Ovary (tissue), 9 donors: ENCODE data around the gene ASPM. TPM values are rescaled to one million over a fixed set of nuclear protein-coding genes. Genes with fewer than 3 reads are reported as not detected.

Experiments used
- DNase-seq, 5 donors: peaks; one replicate each; pipeline ENCODE4 v3.0.0-alpha.2; 2019 to 2020
- H3K27ac ChIP-seq, 2 donors: fragments of 200-600 bp; one replicate each; pipeline versions ENCODE4 v1.5.1 to v1.8.0; 2019 to 2022
- H3K27me3 ChIP-seq: fragments of 200-600 bp; one replicate; pipeline ENCODE4 v1.8.0; 2022
- H3K36me3 ChIP-seq: fragments of 200-600 bp; sonication (generic); one replicate; pipeline ENCODE4 v1.5.1; 2019
- H3K4me1 ChIP-seq: one replicate; pipeline ENCODE4 v1.8.1; 2013; ENCODE audit warnings: mild to moderate bottlenecking, moderate library complexity; ENCODE audit not compliant: insufficient read depth
- H3K4me3 ChIP-seq: fragments of 200-600 bp; sonication (generic); one replicate; pipeline ENCODE4 v1.5.1; 2017
- H3K9me3 ChIP-seq, 2 donors: fragments of 200-600 bp in 1 of 2; sonication (generic) in 1 of 2; one replicate each; pipeline versions ENCODE4 v1.5.1 to v1.8.1; 2013 to 2019; ENCODE audit warnings: mild to moderate bottlenecking in 1 of 2, moderate library complexity in 1 of 2
- CTCF ChIP-seq, 3 donors: fragments of 450-650 bp in 2 of 3; fragments of 200-600 bp in 1 of 3; IDR thresholded peaks; one replicate each; pipeline versions ENCODE4 v1.5.1 to v1.8.0; 2016 to 2022; ENCODE audit warnings: antibody characterized with exemption in 3 of 3, mild to moderate bottlenecking in 1 of 3
- EP300 ChIP-seq: sonication (generic); formaldehyde crosslinking; IDR thresholded peaks from one replicate; pipeline ENCODE4 v1.6.1; 2017; ENCODE audit warnings: antibody characterized with exemption
- POLR2A ChIP-seq: fragments of 450-650 bp; IDR thresholded peaks from one replicate; pipeline ENCODE4 v1.6.1; 2017; ENCODE audit warnings: antibody characterized with exemption, mild to moderate bottlenecking, moderate library complexity
- WGBS, 3 donors: extraction: QIAGEN DNeasy Blood & Tissue Kit in 1 of 3; methylation state at CpG; one replicate each; pipeline versions ENCODE4 v1.1.5 to v1.1.7; 2013 to 2017; 5-methylcytosine and 5-hydroxymethylcytosine counted together
- intact Hi-C, 4 donors: fragments of 100-400 bp; cut with DNase I; formaldehyde crosslinking; loops; one replicate each; pipeline versions ENCODE4 v1.11.0 to v1.15.1; 2022 to 2023
- polyA plus RNA-seq, 2 donors: library from polyadenylated mRNA; stranded (reverse); fragments of 200-250 nt in 1 of 2; fragments of 350-450 nt in 1 of 2; fragmentation: Illumina TruSeq in 1 of 2; extraction: RNeasy Lipid Tissue Mini Kit (QIAGEN cat#74804) in 1 of 2; gene quantifications; one replicate each; pipeline ENCODE4 v1.2.3, GENCODE V29; 2013 to 2014
- total RNA-seq, 7 donors: library from RNA; depleted of rRNA in 2 of 7; stranded (reverse); fragments of >200 nt in 2 of 7; fragmentation: NEBNext Ultra II Directional in 3 of 7; extraction: Animal tissue kit (Norgen Biotek cat#: 25700) in 3 of 7; gene quantifications; one replicate each; pipeline versions ENCODE4 v1.1.0 to v1.2.4, GENCODE V29; 2016 to 2023
- donor health status: DM: no; HTN: no; CAD: no; lungs with moderate emphysema.
- donor health status: DM: no; HTN: no; CAD: no.
- donor health status: Bipolar disorder and iron deficiency.
- donor health status: DM: yes; HTN: yes; CAD: no.
- donor health status: DM: no; HTN: no; CAD: no.
- donor health status: DM: yes; HTN: yes; CAD: no.

ASPM gene
- total and polyA plus RNA-seq, 9 donors, result 0.10 to 0.89 (median 0.33) TPM

DNA sequence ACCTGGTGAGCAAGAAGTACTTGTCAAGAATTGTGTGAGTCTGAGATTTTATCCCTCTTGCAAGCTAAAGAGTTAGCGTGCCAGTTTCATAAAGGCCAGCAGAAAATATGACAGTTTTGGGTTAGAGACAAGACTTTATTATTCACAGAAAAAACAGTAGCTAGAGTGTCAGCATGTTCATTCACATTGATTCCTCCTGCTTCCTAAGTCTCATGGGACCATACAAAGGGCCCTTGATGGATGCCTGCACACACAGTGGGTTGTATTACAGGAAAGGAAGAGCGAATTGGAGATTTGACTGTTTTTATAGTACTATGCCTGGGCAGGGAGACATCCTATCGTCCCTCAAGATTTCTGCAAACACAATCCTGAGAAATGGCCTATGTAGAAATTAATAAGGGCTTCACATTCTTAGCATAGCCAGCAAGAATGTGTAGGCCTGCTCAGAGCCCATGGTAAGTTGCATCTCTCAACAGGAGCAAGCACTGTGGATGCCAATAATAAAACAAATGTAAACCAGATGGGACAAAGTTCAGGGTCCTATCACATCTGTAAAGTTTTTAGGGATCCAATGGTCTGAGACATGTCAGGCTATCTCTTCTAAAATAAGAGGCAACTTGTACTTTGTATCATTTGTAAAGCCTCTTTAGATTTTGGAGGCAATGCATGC, 4.0 kb upstream of the ASPM start:
- H3K4me3 ChIP-seq, result no peak overlapping the region
- no peaks in the 10 kb centered on the region for H3K9me3 ChIP-seq
- no peaks in the 10 kb centered on the region for H3K27me3 ChIP-seq
- no peak for DNase-seq
- 91 to 95% (median 91%) methylated on average over 3 of the region's 3 CpGs for WGBS, 3 donors
- intact Hi-C loops, result no loop called here
- H3K36me3 ChIP-seq, result no peaks in the 10 kb centered on the region
- peaks cover 2% of the 10 kb centered on the region for H3K4me1 ChIP-seq
- no peak for TF ChIP-seq EP300
- TF ChIP-seq CTCF (IDR thresholded peaks at IDR 0.05), result no peak
- TF ChIP-seq POLR2A, result no peak
- H3K27ac ChIP-seq, result no peak overlapping the region

- H3K27me3 ChIP-seq, result no peaks in the 10 kb centered on the region
- no peaks in the 10 kb centered on the region for H3K36me3 ChIP-seq
- no peak for TF ChIP-seq POLR2A
- TF ChIP-seq EP300, result no peak
- no peak for TF ChIP-seq CTCF (IDR thresholded peaks at IDR 0.05)
- H3K9me3 ChIP-seq, result no peaks in the 10 kb centered on the region
- intact Hi-C loops, result no loop called here
- WGBS, 3 donors, result 78 to 91% (median 87%) methylated on average over 2 of the region's 2 CpGs
- H3K27ac ChIP-seq, result no peak overlapping the region
- DNase-seq, result no peak
- H3K4me3 ChIP-seq, result no peak overlapping the region
- peaks cover 2% of the 10 kb centered on the region for H3K4me1 ChIP-seq
These were observed 2.9 kb upstream of the ASPM start for GRCh38 chr1:197149340-197149739.

GRCh38 chr1:197145446-197146024, 934 bp downstream of the ASPM start:
- Histone ChIP-seq H3K4me3 (peak overlapping the region; percentile 61), H3K9me3 (no peaks in the 10 kb centered on the region), H3K36me3 (no peaks in the 10 kb centered on the region), H3K4me1 (peaks cover 2% of the 10 kb centered on the region), H3K27ac (no peak overlapping the region), H3K27me3 (no peaks in the 10 kb centered on the region)
- intact Hi-C loops, result no loop called here
- TF ChIP-seq EP300 (no peak), CTCF (IDR thresholded peaks at IDR 0.05) (no peak)
- DNase-seq, result no peak
- 12 to 17% (median 16%) methylated on average over 11 of the region's 11 CpGs for WGBS, 3 donors

- no peak for TF ChIP-seq POLR2A
- no peak for TF ChIP-seq EP300
- no peak for TF ChIP-seq CTCF (IDR thresholded peaks at IDR 0.05)
- Histone ChIP-seq H3K27me3 (no peaks in the 10 kb centered on the region), H3K36me3 (no peaks in the 10 kb centered on the region), H3K27ac (no peak overlapping the region), H3K4me1 (peaks cover 2% of the 10 kb centered on the region), H3K9me3 (no peaks in the 10 kb centered on the region), H3K4me3 (no peak overlapping the region)
- intact Hi-C loops, result no loop called here
- no peak for DNase-seq
- WGBS, 3 donors, result 49 to 61% (median 51%) methylated on average over 5 of the region's 5 CpGs
These were observed 1.7 kb downstream of the ASPM start for GRCh38 chr1:197144570-197145325.
